GM10847 (cell line): ENCODE results near the gene THYN1.

Source experiments
- POLR2A ChIP-seq: IDR thresholded peaks from 2 replicates; pipeline ENCODE4 v1.6.1; 2011; ENCODE audit not compliant: insufficient read length; ENCODE audit errors: extremely low read depth

The THYN1 gene

GRCh38 chr11:134223121-134223520, 30.0 kb downstream of the THYN1 start:
- TF ChIP-seq POLR2A: no peak

GRCh38 chr11:134216816-134217215, 36.3 kb downstream of the THYN1 start:
- TF ChIP-seq POLR2A: no peak

- TF ChIP-seq POLR2A: no peak
Observed at GRCh38 chr11:134215836-134216235, 37.3 kb downstream of the THYN1 start.

- TF ChIP-seq POLR2A: no peak
Observed at GRCh38 chr11:134207538-134208239, 45.5 kb downstream of the THYN1 start.

GRCh38 chr11:134206185-134206584, 47.0 kb downstream of the THYN1 start:
- TF ChIP-seq POLR2A: no peak

- no peak for TF ChIP-seq POLR2A
Observed at GRCh38 chr11:134205729-134206128, 47.4 kb downstream of the THYN1 start.

- TF ChIP-seq POLR2A: no peak
Observed at GRCh38 chr11:134202661-134203060, 50.5 kb downstream of the THYN1 start.

GRCh38 chr11:134200688-134201087, 52.5 kb downstream of the THYN1 start:
- no peak for TF ChIP-seq POLR2A

- no peak for TF ChIP-seq POLR2A
Observed at GRCh38 chr11:134199531-134199930, 53.6 kb downstream of the THYN1 start.
